Mesendoderm (in vitro differentiated cells): ENCODE results near the gene ADGRG3.

ENCODE experiments used
- DNase-seq: peaks from one replicate; pipeline ENCODE4 v3.0.0; 2013
- H2AK5ac ChIP-seq: 2 replicates; pipeline ENCODE4 v1.6.1; 2013; ENCODE audit warnings: low read length, inconsistent platforms
- H2BK120ac ChIP-seq: 2 replicates; pipeline ENCODE4 v1.6.1; 2013; ENCODE audit warnings: low read depth, mild to moderate bottlenecking, low read length, moderate library complexity, mixed read lengths
- H2BK15ac ChIP-seq: replicated peaks from 2 replicates; pipeline ENCODE4 v1.6.1; 2013; ENCODE audit warnings: low read depth, mild to moderate bottlenecking, moderate library complexity
- H2BK5ac ChIP-seq: 2 replicates; pipeline ENCODE4 v1.6.1; 2013; ENCODE audit warnings: low read length, inconsistent platforms
- H3K18ac ChIP-seq: 2 replicates; pipeline ENCODE4 v1.6.1; 2013; ENCODE audit warnings: mild to moderate bottlenecking, low read length, mixed read lengths
- H3K23ac ChIP-seq: one replicate; pipeline ENCODE4 v1.6.1; 2013; ENCODE audit warnings: low read length
- H3K27ac ChIP-seq: 2 replicates; pipeline ENCODE4 v1.5.1; 2013; ENCODE audit warnings: low read depth, mild to moderate bottlenecking, inconsistent platforms, low read length, moderate library complexity
- H3K27me3 ChIP-seq: 2 replicates; pipeline ENCODE4 v1.6.1; 2013; ENCODE audit warnings: low read length, control low read depth, mild to moderate bottlenecking, inconsistent platforms; ENCODE audit not compliant: insufficient read depth, poor library complexity
- H3K36me3 ChIP-seq: 2 replicates; pipeline ENCODE4 v1.6.1; 2013; ENCODE audit warnings: low read length, inconsistent platforms; ENCODE audit not compliant: control insufficient read depth, insufficient read depth
- H3K4ac ChIP-seq: one replicate; pipeline ENCODE4 v1.6.1; 2013; ENCODE audit warnings: low read depth, mild to moderate bottlenecking, low read length, moderate library complexity
- H3K4me1 ChIP-seq: 2 replicates; pipeline ENCODE4 v1.6.1; 2013; ENCODE audit warnings: low read depth, low read length, inconsistent platforms; ENCODE audit not compliant: control insufficient read depth
- H3K4me2 ChIP-seq: 2 replicates; pipeline ENCODE4 v1.6.1; 2013; ENCODE audit warnings: low read length
- H3K4me3 ChIP-seq: 2 replicates; pipeline ENCODE4 v1.5.1; 2013; ENCODE audit warnings: mild to moderate bottlenecking, low read length
- H3K56ac ChIP-seq: one replicate; pipeline ENCODE4 v1.6.1; 2013; ENCODE audit warnings: low read length
- H3K79me1 ChIP-seq: 2 replicates; pipeline ENCODE4 v1.6.1; 2013; ENCODE audit warnings: low read length, inconsistent platforms
- H3K79me2 ChIP-seq: 2 replicates; pipeline ENCODE4 v1.6.1; 2013; ENCODE audit warnings: mild to moderate bottlenecking, low read length; ENCODE audit not compliant: control insufficient read depth, insufficient read depth
- H3K9ac ChIP-seq: 2 replicates; pipeline ENCODE4 v1.6.1; 2013; ENCODE audit warnings: low read length, inconsistent platforms
- H4K5ac ChIP-seq: one replicate; pipeline ENCODE4 v1.6.1; 2013; ENCODE audit warnings: low read length
- H4K8ac ChIP-seq: one replicate; pipeline ENCODE4 v1.6.1; 2013; ENCODE audit warnings: low read depth, mild to moderate bottlenecking, control low read depth, low read length, moderate library complexity
- WGBS: extraction: QIAGEN DNeasy Blood & Tissue Kit; methylation state at CpG from one replicate; pipeline ENCODE4 v1.1.7; 2013; ENCODE audit warnings: low lambda C conversion rate, missing lambda C conversion rate; ENCODE audit not compliant: insufficient coverage; ENCODE audit errors: extremely low coverage; 5-methylcytosine and 5-hydroxymethylcytosine counted together

The ADGRG3 gene

GRCh38 chr16:57652695-57653471, 15.2 kb upstream of the ADGRG3 start:
- Histone ChIP-seq H3K23ac (no peak overlapping the region), H2BK120ac (no peak overlapping the region), H2BK5ac (no peak overlapping the region), H3K4ac (no peak overlapping the region), H3K18ac (no peak overlapping the region), H3K27ac (no peak overlapping the region), H2BK15ac (no peak overlapping the region), H3K56ac (no peak overlapping the region), H2AK5ac (no peak overlapping the region), H4K8ac (no peak overlapping the region), H4K5ac (no peak overlapping the region), H3K79me1 (no peaks in the 10 kb centered on the region), H3K27me3 (no peaks in the 10 kb centered on the region), H3K79me2 (no peaks in the 10 kb centered on the region), H3K4me2 (no peak overlapping the region), H3K4me1 (no peaks in the 10 kb centered on the region), H3K36me3 (no peaks in the 10 kb centered on the region), H3K9ac (no peak overlapping the region), H3K4me3 (no peak overlapping the region)
- no peak for DNase-seq
- no CpG with 5 or more reads among the region's 23 CpGs for WGBS

GRCh38 chr16:57653936-57654335, 14.2 kb upstream of the ADGRG3 start:
- no peak overlapping the region for H4K8ac ChIP-seq
- H2AK5ac ChIP-seq, result no peak overlapping the region
- H3K9ac ChIP-seq, result no peak overlapping the region
- no peaks in the 10 kb centered on the region for H3K27me3 ChIP-seq
- H3K4me1 ChIP-seq, result no peaks in the 10 kb centered on the region
- no peak overlapping the region for H2BK15ac ChIP-seq
- no peak for DNase-seq
- H3K27ac ChIP-seq, result no peak overlapping the region
- H3K18ac ChIP-seq, result no peak overlapping the region
- H2BK120ac ChIP-seq, result no peak overlapping the region
- no peak overlapping the region for H3K4me3 ChIP-seq
- H3K79me1 ChIP-seq, result no peaks in the 10 kb centered on the region
- H3K23ac ChIP-seq, result no peak overlapping the region
- no peaks in the 10 kb centered on the region for H3K79me2 ChIP-seq
- WGBS, result no CpG with 5 or more reads among the region's 16 CpGs
- no peak overlapping the region for H4K5ac ChIP-seq
- H3K36me3 ChIP-seq, result no peaks in the 10 kb centered on the region
- H3K4ac ChIP-seq, result no peak overlapping the region
- no peak overlapping the region for H3K4me2 ChIP-seq
- H2BK5ac ChIP-seq, result no peak overlapping the region
- H3K56ac ChIP-seq, result no peak overlapping the region

- no peak overlapping the region for H2BK5ac ChIP-seq
- no peaks in the 10 kb centered on the region for H3K27me3 ChIP-seq
- no peak overlapping the region for H4K8ac ChIP-seq
- H3K9ac ChIP-seq, result no peak overlapping the region
- no peak overlapping the region for H3K27ac ChIP-seq
- H3K4me2 ChIP-seq, result no peak overlapping the region
- H2BK15ac ChIP-seq, result no peak overlapping the region
- no peak for DNase-seq
- H2BK120ac ChIP-seq, result no peak overlapping the region
- no CpG with 5 or more reads among the region's 11 CpGs for WGBS
- H2AK5ac ChIP-seq, result no peak overlapping the region
- H3K79me2 ChIP-seq, result no peaks in the 10 kb centered on the region
- no peak overlapping the region for H3K23ac ChIP-seq
- H3K56ac ChIP-seq, result no peak overlapping the region
- no peaks in the 10 kb centered on the region for H3K36me3 ChIP-seq
- H3K4me3 ChIP-seq, result no peak overlapping the region
- H3K4me1 ChIP-seq, result no peaks in the 10 kb centered on the region
- H4K5ac ChIP-seq, result no peak overlapping the region
- no peak overlapping the region for H3K4ac ChIP-seq
- H3K79me1 ChIP-seq, result no peaks in the 10 kb centered on the region
- H3K18ac ChIP-seq, result no peak overlapping the region
Observed at GRCh38 chr16:57656342-57656955, 11.7 kb upstream of the ADGRG3 start.

- no peak overlapping the region for H3K4ac ChIP-seq
- H3K36me3 ChIP-seq, result no peaks in the 10 kb centered on the region
- no peak overlapping the region for H2AK5ac ChIP-seq
- H3K4me2 ChIP-seq, result no peak overlapping the region
- no peak overlapping the region for H3K18ac ChIP-seq
- H3K9ac ChIP-seq, result no peak overlapping the region
- no peak overlapping the region for H2BK15ac ChIP-seq
- H2BK120ac ChIP-seq, result no peak overlapping the region
- no peak for DNase-seq
- H3K79me1 ChIP-seq, result no peaks in the 10 kb centered on the region
- H4K5ac ChIP-seq, result no peak overlapping the region
- no peak overlapping the region for H3K56ac ChIP-seq
- H3K4me1 ChIP-seq, result no peaks in the 10 kb centered on the region
- H4K8ac ChIP-seq, result no peak overlapping the region
- no peak overlapping the region for H3K23ac ChIP-seq
- no CpG with 5 or more reads among the region's 13 CpGs for WGBS
- no peak overlapping the region for H2BK5ac ChIP-seq
- no peak overlapping the region for H3K27ac ChIP-seq
- no peak overlapping the region for H3K4me3 ChIP-seq
- no peaks in the 10 kb centered on the region for H3K27me3 ChIP-seq
- no peaks in the 10 kb centered on the region for H3K79me2 ChIP-seq
Observed at GRCh38 chr16:57657228-57657627, 10.9 kb upstream of the ADGRG3 start.

GRCh38 chr16:57658130-57658877, 9.8 kb upstream of the ADGRG3 start:
- no peaks in the 10 kb centered on the region for H3K79me2 ChIP-seq
- no CpG with 5 or more reads among the region's 10 CpGs for WGBS
- H3K27me3 ChIP-seq, result no peaks in the 10 kb centered on the region
- no peak overlapping the region for H3K4me2 ChIP-seq
- no peak overlapping the region for H3K4me3 ChIP-seq
- no peak overlapping the region for H4K8ac ChIP-seq
- no peak overlapping the region for H3K56ac ChIP-seq
- H3K4ac ChIP-seq, result no peak overlapping the region
- no peak overlapping the region for H2BK15ac ChIP-seq
- H3K23ac ChIP-seq, result no peak overlapping the region
- no peak overlapping the region for H2BK5ac ChIP-seq
- no peak for DNase-seq
- H3K36me3 ChIP-seq, result no peaks in the 10 kb centered on the region
- H3K9ac ChIP-seq, result no peak overlapping the region
- H3K18ac ChIP-seq, result no peak overlapping the region
- H2AK5ac ChIP-seq, result no peak overlapping the region
- no peak overlapping the region for H4K5ac ChIP-seq
- H3K79me1 ChIP-seq, result no peaks in the 10 kb centered on the region
- no peak overlapping the region for H2BK120ac ChIP-seq
- no peak overlapping the region for H3K27ac ChIP-seq
- H3K4me1 ChIP-seq, result no peaks in the 10 kb centered on the region
